ENCODE data around the gene PNMA8C. TPM values are rescaled to one million over a fixed set of nuclear protein-coding genes. Genes with fewer than 3 reads are reported as not detected.
"Not testable (repeated sequence)": the region's sequence is repeated elsewhere in the genome, so short reads cannot be mapped to it uniquely, and the experiment has no call there.

The PNMA8C gene
- total RNA-seq, 1 experiment from 2014 or later = not detected

DNA sequence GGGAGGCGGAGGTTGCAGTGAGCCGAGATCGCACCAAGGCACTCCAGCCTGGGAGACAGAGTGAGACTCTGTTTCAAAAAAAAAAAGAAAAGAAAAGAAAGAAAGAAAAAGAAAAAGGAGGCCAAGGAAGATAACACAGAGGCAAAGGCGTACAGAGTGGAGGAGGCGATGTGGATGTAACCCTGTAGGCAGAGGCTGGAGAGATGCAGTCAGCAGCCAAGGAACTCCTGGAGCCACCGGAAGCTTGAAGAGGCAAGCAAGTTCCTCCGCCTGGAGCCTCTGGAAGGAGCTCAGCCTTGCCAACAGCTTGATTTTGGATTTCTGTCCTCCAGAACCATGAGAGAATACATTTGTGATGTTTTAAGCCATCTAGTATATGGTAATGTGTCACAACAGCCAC is 8.7 kb downstream of the PNMA8C start:
- in situ Hi-C loops (cut with HindIII; ENCODE audit: low pct_unique_long_range_greater_than_20kb, low sequenced_read_pairs) = no loop called here
- DNase-seq (ENCODE audit: low read depth, low spot score) = no peak

DNA sequence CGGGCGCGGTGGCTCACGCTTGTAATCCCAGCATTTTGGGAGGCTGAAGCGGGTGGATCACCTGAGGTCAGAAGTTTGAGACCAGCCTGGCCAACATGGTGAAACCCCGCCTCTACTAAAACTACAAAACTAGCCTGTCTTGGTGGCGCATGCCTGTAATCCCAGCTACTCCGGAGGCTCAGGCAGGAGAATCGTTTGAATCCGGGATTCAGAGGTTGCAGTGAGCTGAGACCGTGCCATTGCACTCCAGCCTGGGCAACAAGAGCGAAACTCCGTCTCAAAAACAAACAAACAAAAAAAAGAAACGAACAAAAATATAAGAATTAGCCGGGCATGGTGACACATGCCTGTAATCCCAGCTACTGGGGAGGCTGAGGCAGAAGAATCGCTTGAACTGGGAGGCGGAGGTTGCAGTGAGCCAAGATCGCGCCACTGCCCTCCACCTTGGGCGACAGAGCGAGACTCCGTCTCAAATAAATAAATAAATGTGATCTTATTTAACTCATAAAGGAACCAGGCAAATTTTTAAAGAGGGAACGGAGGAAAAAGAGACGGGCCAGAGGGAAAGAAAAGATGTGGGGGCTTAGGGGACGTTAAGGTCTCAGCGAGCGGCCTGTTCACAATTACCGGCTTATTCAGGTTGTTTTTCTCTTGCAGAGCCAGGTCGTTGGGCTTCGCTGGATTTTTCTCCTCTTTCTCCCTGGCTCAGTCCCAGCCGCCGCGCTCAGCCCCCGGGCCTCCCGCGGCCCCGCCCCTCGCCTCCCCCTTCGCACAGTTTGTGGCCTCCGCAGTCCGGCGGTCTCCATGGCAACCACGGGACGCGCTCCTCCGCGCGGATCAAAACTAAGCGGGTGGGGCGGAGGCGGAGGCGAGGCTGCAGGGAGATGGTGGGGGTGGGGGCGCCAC is 12.7 kb downstream of the PNMA8C start:
- peak; percentile 74 for DNase-seq (ENCODE audit: low read depth, low spot score)
- in situ Hi-C loops (cut with HindIII; ENCODE audit: low pct_unique_long_range_greater_than_20kb, low sequenced_read_pairs) = not testable (repeated sequence)

DNA sequence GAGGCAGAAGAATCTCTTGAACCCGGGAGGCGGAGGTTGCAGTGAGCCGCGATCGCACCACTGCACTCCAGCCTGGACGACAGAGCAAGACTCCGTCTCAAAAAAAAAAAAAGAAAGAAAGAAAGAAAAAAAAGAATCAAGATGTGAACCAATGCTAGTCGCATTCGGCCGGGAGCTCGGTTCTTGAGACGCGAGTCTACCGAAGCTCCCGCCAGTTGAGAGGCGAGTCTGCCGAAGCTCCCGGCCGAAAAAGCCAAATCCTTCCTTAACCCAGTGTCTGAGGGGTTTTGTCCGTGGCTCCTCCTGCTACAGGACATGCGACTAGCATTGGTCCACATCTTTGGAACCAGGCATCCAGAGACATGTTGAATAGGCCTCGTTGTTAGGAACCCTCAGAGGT is 13.8 kb downstream of the PNMA8C start:
- in situ Hi-C loops (cut with HindIII; ENCODE audit: low pct_unique_long_range_greater_than_20kb, low sequenced_read_pairs); DNase-seq (ENCODE audit: low read depth, low spot score): not testable (repeated sequence)

DNA sequence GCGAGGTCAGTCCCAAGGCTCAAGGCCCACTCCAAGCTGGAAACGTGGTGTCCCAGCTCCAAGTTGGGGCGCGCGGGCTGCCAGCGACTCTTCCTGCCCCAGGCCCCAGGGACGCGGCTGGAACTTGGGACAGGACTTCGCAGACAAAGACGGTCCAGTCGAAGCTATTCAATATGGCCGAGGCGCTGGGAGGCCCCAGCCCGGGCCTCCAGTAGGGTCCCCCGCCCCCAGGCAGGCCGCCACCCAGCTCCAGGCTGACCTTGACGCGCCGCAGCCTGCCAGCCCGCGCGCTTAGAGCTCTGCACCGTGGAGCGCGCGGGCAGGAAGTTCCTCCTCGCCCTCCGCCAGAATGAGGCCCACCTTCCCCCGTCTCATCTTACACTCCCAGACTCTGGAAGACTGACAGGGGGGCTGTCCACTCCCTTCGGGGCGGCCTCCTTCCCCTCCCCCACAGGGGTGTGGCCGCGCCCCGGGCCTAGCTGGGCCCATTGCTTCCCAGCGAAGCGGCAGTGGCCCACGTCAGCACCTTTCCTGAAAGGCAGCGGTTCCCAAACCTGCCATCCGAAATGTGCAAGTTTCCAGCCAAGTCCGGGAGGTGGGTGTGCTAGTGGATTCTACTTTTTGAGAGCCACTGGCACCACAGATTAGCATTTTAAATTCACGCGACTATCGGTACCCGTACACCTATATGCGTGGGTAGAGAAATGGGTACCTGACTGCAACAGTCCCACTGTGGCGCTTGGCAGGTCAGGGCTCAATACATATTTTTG is 15.3 kb downstream of the PNMA8C start, which contains the start of gene CCDC8:
Gene CCDC8 (minus strand): TSS at position 303 of the 770 bp plus-strand sequence. CDS start 754 bp downstream, outside the sequence.
- no peak for DNase-seq (ENCODE audit: low read depth, low spot score)
- in situ Hi-C loops (cut with HindIII; ENCODE audit: low pct_unique_long_range_greater_than_20kb, low sequenced_read_pairs) = no loop called here

DNA sequence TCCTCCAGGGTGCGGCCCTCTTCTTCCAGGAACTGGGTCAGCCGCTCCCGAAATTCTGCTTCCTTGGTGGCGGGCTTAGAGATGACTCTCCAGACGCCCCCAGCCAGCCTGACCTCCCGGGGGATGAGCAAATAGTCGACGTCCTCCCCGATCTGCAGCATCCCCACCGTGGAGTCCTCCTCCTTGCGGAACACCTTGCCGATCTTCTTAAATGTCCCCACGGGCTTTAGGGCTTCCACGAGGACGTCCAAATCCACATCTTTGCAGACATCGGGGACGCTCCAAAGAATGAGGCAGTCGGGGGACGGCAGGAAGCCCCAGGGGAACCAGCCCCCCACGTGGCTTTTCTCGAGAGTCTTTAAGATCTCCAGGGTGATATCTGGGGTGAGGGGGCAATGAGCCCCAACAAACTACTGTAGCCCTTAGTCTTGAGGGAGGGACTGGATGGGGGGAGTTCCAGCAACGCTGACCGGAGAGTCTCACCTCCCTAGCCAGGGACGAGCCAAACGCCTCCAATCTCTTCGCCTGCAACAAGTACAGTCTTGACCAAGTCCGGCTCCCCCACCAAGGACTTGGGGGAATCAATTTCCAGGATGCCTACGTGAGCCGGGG is 16.0 kb downstream of the PNMA8C start:
- DNase-seq (ENCODE audit: low read depth, low spot score) = no peak
- in situ Hi-C loops (cut with HindIII; ENCODE audit: low pct_unique_long_range_greater_than_20kb, low sequenced_read_pairs) = no loop called here

DNA sequence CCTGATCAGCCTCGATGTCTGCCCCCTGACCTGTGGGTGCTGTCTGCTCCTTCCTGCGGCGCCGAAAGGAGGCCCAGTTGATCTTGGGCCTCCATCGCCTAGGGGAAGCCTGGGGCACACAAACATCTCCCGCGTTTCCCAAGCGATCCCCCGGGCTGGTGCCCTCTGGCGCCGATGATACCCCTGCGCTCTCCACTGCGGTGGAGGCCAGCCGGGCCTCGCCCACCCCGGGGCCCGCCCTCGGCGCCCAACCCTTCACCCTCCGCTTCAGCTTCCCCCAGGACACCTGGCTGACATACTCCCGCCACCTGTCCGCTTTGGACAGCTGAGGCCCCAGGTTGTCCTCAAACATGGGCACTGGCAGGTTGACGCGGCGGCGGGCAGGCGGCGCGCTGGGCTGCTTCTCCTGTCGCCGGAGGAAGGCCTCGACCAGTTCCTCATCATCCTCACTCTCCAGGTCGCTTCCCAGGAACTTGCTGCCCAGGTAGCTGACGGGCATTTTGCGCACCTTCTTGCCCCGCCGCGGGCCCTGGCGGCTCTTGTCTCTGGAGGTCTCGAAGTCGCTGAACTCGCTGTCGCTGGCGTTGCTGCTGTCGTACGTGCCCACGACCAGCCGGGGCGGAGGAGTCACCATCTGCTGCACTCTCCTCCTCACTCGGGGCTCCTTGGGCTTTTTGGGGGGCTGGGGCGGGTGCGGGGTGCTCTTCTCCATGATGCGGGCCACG is 16.6 kb downstream of the PNMA8C start:
- DNase-seq (ENCODE audit: low read depth, low spot score) = no peak
- in situ Hi-C loops (cut with HindIII; ENCODE audit: low pct_unique_long_range_greater_than_20kb, low sequenced_read_pairs) = no loop called here

DNA sequence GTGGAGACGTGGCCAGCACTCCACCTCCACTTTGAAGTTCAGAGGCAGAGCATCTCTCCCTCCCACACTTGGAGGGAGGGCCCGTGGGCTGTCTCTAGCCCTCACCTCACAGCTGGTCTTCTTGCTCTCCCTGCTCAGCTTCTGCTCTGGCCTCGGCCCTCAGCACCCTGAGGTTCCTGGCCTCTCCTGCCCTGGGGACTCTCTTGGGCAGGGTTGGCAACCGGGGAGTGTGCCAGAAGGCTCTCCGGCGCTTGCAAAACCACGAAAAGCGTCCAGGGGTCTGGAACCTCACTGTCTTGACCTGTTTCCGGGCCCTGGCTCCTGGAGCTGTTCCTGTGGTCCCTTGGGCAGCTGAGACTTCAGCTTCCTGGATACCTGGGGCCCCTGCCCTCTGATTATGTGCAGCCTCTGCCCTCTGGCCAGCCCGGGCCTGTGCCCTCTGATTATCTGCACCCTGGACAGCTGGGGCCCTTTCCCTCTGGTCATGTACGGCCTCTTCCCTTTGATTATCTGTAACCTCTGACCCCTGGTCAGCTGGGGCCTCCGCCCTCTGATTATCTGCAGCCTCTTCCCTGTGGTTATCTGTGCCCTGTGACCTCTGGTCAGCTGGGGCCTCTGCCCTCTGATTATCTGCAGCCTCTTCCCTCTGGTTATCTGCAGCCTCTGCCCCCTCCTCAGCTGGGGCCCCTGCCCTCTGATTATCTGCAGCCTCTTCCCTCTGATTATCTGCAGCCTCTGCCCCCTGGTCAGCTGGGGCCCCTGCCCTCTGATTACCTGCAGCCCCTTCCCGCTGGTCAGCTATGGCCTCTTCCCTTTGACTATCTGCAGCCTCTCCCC is 17.4 kb downstream of the PNMA8C start:
- in situ Hi-C loops (cut with HindIII; ENCODE audit: low pct_unique_long_range_greater_than_20kb, low sequenced_read_pairs) = no loop called here
- no peak for DNase-seq (ENCODE audit: low read depth, low spot score)

DNA sequence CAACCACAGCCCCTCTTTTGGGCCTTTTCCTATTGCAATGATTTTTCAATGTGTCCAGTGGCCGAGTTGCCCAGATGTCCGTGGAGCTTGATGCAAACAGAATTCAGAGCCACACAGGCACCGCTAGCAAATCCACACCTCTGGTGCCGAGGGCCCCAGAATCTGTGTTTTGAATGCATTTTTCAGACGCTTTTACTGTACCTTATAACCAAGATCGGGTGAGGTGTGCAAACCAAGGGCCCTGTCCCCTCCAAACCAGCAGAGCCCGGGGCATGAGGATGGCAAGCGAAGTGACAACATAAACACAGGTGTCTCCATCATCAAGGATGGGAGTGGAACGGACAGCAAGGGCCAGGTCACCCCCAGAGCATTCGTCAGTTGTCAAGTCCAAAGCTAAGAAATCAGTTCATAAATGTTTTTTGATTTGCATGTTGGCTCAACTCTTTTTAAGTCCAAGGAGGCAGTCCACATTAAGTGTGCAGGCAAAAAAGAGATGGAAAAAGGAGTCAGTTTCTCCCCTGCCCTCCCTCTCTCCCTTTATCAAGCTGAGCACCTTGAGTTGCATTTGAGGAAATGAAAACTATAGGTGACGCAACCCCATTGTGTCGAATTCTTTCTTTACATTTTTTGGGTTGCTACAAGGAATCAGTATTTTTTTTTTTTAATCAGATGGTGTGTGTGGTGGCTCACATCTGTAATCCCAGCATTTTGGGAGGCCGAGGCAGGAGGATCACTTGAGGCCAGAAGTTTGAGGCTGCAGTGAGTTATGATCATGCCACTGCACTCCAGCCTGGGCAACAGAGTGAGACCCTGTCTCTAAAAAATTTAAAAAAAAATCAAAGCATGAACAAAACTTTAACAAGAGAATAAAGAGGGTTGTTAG is 18.3 kb downstream of the PNMA8C start:
- in situ Hi-C loops (cut with HindIII; ENCODE audit: low pct_unique_long_range_greater_than_20kb, low sequenced_read_pairs) = no loop called here
- DNase-seq (ENCODE audit: low read depth, low spot score) = no peak

DNA sequence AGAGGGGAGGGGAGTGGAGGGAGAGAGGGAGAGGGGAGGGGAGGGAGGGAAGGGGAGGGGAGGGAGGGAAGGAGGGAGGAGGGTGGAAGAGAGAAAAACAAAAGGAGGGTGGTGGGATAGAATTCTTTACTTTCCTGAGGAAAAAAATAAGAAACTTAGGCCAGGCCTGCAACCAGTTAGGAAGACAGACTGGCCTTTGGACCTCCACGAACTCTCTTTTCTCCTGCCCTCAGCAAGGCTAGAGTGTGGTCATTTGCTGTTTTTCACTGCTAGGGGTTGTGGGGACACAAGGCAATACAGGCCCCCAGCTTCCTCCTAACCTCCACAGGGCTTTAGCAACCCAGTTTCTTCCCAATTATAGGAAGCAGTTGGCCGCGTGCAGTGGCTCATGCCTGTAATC is 19.5 kb downstream of the PNMA8C start:
- DNase-seq (ENCODE audit: low read depth, low spot score) = no peak
- in situ Hi-C loops (cut with HindIII; ENCODE audit: low pct_unique_long_range_greater_than_20kb, low sequenced_read_pairs) = no loop called here

DNA sequence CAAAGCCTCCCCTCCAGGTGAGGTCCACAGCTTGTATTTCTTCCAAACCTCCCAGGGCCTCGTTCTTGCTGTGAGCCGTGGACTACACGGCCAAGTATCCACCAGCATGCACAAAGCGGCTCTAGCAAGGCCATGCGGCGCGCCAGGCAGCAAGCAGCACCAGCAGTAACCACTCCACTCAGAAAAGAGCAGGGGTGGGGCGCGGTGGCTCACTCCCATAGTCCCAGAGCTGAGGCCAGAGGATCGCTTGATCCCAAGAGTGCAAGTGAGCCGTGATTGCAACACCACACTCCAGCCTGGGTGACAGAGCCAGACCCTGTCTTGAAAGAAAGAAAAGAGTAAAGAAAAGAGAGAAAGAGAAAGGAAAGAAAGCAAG is 20.1 kb downstream of the PNMA8C start:
- DNase-seq (ENCODE audit: low read depth, low spot score) = no peak
- in situ Hi-C loops (cut with HindIII; ENCODE audit: low pct_unique_long_range_greater_than_20kb, low sequenced_read_pairs) = no loop called here

DNA sequence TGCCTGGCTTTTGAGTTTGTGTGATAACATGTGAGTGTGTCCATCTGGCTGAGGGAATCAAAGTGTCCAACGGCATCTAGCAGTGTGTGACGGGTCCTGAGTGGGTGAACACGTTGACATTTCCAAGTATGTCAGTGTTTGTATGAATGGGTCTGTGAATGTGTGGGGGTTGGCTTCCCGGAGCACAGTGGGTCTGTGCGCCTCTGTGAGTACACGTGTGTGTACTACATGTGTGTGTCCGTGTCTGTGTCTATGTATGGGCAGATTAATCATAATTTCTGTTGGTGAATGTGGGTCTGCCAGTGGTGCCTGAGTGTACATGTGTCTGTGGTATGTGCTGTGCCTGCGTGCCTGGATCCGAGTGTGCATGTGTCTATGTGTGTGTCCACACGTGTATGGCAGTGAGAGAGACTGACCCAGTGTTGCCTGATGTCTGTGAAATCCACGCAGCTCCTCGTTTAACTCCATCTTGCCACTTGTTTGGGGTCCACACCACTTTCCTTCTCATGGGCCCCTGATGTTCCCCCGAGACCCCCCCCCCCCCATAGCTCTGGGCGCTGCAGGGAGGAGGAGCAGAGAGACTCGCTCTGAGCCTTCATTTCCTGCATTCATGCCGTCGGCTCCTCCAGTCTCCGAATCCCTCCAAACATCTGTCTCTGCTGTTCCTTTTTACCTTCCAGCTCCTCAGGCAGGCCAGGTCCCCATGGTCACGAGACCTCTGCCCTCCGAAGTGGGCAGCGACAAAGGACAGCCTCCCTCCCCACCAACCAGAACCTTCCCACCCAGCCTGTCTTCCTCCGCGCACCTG is 20.7 kb downstream of the PNMA8C start:
- DNase-seq (ENCODE audit: low read depth, low spot score) = no peak
- in situ Hi-C loops (cut with HindIII; ENCODE audit: low pct_unique_long_range_greater_than_20kb, low sequenced_read_pairs) = no loop called here

DNA sequence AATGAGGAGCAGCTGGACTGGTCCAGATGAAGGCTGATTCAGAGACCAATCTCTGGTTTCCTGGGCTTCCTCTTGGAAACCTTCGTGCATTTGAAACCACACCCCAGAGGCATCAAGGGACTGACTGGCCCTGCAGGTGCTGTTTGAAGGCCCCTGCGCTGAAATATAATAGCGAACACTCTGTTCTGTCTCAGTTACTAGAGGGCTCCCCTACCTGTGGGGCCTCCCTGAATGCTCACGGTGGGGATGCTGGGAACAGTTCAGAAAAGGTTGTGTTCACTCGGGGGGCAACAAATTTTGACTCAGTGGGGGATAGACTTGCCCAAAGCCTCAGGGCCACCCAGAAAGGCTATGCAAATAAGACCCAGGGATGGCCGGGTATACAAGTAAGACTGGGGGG is 21.8 kb downstream of the PNMA8C start:
- in situ Hi-C loops (cut with HindIII; ENCODE audit: low pct_unique_long_range_greater_than_20kb, low sequenced_read_pairs) = no loop called here
- DNase-seq (ENCODE audit: low read depth, low spot score) = no peak

DNA sequence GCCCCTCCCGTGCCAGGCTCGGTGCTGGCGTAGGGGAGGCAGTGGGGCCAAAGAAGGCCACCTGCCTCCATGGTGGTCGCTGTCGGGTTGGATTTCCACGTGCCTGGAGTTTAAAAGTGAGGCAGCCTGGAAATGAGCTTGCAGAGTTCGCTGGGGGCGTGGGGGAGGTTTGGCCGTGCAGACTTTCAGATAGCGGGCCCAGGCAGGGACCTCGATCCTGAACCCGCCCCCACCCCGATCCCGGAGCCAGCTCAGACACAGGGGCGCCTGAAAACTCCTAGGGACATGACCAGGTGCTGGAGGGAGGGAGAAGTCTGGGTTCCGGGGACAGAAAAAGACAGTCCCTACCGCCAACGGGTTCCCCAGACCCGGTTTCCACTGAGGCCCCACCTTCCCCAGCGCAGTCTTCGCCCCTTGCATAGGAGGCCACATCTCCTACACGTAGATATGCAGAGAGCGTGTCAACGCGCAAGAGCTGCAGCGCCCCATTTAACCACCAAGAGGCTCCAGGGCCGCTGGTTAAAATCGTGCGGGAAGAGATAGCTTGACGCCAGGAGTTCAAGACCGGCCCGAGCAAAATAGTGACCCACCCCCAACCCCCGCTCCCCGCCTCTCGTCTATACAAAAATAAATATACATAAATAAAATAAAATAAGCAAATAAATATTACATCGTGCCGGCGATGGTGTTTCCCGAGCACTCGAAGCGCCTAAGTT is 23.8 kb downstream of the PNMA8C start:
- in situ Hi-C loops (cut with HindIII; ENCODE audit: low pct_unique_long_range_greater_than_20kb, low sequenced_read_pairs) = no loop called here
- no peak for DNase-seq (ENCODE audit: low read depth, low spot score)

DNA sequence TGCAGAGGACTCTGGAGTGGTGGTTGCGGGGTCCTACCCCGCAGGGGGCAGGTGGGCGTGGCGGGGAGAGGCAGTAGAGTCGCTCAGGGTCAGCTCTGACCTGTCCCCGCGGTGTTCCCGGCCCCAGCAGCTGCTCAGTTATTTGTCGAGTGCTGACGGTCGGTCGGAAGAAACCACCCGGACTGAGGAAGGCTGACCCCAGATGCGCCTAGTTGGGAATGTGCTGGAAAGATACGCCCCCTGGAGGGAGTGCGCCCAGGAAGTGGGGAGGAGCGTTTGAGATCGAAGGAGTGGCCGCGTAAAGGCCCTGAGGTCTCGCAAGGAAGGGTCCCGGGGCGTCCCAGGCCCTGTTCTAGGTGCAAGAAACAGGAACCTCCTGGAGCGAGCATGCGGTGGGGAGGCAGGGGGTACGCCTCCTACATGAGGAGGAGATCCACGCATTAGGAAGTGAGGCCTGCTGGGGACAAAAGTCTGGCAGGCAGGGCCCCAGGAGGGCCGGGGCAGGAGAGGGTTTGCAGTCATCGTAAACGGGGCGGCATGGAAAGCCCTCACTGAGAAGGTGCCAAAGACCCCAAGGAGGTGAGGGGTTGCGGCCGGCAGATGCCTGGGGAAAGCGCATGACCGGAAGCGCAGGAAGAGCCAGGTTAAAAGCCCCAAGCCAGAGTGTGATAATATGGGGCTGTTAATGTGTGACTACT is 24.5 kb downstream of the PNMA8C start:
- no peak for DNase-seq (ENCODE audit: low read depth, low spot score)
- in situ Hi-C loops (cut with HindIII; ENCODE audit: low pct_unique_long_range_greater_than_20kb, low sequenced_read_pairs) = no loop called here
